Immature natural killer cell (primary cell): ENCODE measurements around the gene PRRT1B. TPM values are rescaled to one million over a fixed set of nuclear protein-coding genes. Genes with fewer than 3 reads are reported as not detected.

Source experiments
- DNase-seq, 3 donors: peaks; one replicate each; pipeline ENCODE4 v3.0.0; 2022; ENCODE audit warnings: mixed read lengths in 1 of 3
- H3K27ac Mint-ChIP-seq, 6 donors: one replicate each; pipeline ENCODE4 v1.8.0; 2020; ENCODE audit warnings: mixed read lengths in 6 of 6, mild to moderate bottlenecking in 5 of 6, inconsistent platforms in 4 of 6, moderate library complexity in 3 of 6
- H3K27me3 Mint-ChIP-seq, 3 donors: one replicate each; pipeline ENCODE4 v1.8.0; 2020 to 2021; ENCODE audit warnings: low read depth in 3 of 3, mild to moderate bottlenecking in 3 of 3, mixed read lengths in 3 of 3, moderate library complexity in 3 of 3, inconsistent platforms in 1 of 3
- H3K36me3 Mint-ChIP-seq, 3 donors: one replicate each; pipeline ENCODE4 v1.8.0; 2020; ENCODE audit warnings: mixed read lengths in 3 of 3, inconsistent platforms in 2 of 3, mild to moderate bottlenecking in 2 of 3
- H3K4me1 Mint-ChIP-seq, 2 donors: one replicate each; pipeline ENCODE4 v1.8.0; 2020; ENCODE audit warnings: inconsistent platforms in 2 of 2, mild to moderate bottlenecking in 2 of 2, mixed read lengths in 2 of 2, moderate library complexity in 1 of 2
- H3K4me3 Mint-ChIP-seq, 5 donors: one replicate each; pipeline ENCODE4 v1.8.0; 2020; ENCODE audit warnings: mild to moderate bottlenecking in 5 of 5, mixed read lengths in 5 of 5, inconsistent platforms in 3 of 5, moderate library complexity in 3 of 5
- H3K9me3 Mint-ChIP-seq, 6 donors: one replicate each; pipeline ENCODE4 v1.8.0; 2020; ENCODE audit warnings: mild to moderate bottlenecking in 6 of 6, mixed read lengths in 6 of 6, inconsistent platforms in 4 of 6, moderate library complexity in 3 of 6
- polyA plus RNA-seq, 3 donors: library from polyadenylated mRNA; unstranded; fragments of 300-500 nt; fragmentation: Illumina TruSeq; gene quantifications; one replicate each; pipeline ENCODE4 v1.2.3, GENCODE V29; 2021

The PRRT1B gene
- polyA plus RNA-seq, 3 donors from 2014 or later, result not detected

DNA sequence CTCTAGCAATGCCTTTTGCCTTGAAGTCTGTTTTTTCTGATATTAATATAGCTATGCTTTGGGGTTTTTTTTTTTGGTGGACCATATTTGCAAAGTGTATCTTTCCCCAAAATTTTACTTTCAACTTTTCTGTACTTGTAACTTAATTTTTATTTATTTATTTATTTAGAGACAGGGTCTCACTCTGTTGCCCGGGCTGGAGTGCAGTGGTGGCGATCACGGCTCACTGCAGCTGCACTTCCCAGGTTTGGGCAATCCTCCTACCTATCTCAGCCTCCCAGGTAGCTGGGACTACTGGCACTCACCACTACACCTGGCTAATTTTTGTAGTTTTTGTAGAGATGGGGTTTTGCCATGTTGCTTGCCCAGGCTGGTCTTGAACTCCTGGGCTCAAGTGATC lies 20.8 kb downstream of the PRRT1B start:
- Mint-ChIP-seq H3K9me3 (peaks cover 0 to 5% (median 0%) of the 10 kb centered on the region in 6 donors), H3K4me1 (no peaks in the 10 kb centered on the region), H3K4me3 (no peak overlapping the region), H3K27me3 (peaks cover 3 to 11% (median 8%) of the 10 kb centered on the region in 3 donors), H3K36me3 (peaks cover 3 to 6% (median 4%) of the 10 kb centered on the region in 3 donors), H3K27ac (no peak overlapping the region)
- DNase-seq, result no peak

GRCh38 chr9:131567910-131568309 lies 22.6 kb downstream of the PRRT1B start:
- peaks cover 4 to 11% (median 8%) of the 10 kb centered on the region in 3 donors for H3K36me3 Mint-ChIP-seq
- DNase-seq, result no peak
- peak overlapping the region in 1 of 6 donors; percentile 34 for H3K27ac Mint-ChIP-seq
- peaks cover 0 to under 1% (median 0%) of the 10 kb centered on the region in 6 donors for H3K9me3 Mint-ChIP-seq
- no peak overlapping the region for H3K4me3 Mint-ChIP-seq
- H3K27me3 Mint-ChIP-seq, result peaks cover 3 to 11% (median 6%) of the 10 kb centered on the region in 3 donors
- no peaks in the 10 kb centered on the region for H3K4me1 Mint-ChIP-seq

DNA sequence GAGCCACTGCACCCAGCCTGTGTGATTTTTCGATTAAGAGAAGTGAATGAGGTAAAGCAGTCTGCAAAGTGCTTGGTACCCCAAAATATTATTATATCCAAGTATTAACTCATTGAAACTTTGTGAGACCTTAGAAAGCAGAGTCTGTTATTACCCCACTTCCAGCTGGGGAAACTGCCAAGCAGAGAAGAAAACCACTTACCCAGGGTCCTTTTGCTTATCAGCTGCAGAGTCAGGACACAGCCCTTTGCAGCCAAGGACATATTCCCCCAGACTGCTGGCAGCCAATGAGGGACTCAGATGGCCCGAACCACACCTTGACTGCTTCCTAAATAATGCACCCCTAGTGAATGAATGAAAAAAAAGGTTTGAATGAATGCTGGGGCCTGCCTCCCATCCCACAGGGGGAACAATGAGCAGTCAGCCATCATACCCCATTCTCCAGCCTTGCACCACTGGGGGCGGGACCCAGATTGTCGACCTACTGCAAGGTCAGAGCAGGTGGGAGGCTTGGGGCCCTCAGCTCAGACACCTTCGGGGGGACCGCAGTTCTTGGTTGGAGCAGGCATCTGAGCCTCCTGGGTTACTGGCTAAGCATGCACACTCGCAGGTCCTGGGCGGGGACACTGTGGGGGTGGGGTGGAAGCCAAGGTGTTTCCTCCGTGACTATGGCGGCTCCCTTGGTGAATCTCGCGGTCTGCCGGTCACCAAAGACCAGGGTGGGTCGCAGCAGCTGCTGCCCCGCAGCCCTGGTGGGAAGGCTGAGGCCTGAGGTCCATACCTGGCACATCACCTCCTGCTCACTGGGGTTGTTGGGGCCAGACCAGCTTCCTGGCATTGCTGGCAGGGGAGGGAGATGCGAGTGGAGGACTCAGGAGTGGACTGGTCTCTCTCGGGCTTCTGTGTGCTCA lies 29.7 kb downstream of the PRRT1B start:
- Mint-ChIP-seq H3K27ac (peak overlapping the region in 1 of 6 donors; percentile 29), H3K27me3 (peaks cover 2 to 20% (median 5%) of the 10 kb centered on the region in 3 donors), H3K4me1 (peaks cover 20 to 26% of the 10 kb centered on the region in 2 donors), H3K36me3 (peaks cover 0 to 12% (median 8%) of the 10 kb centered on the region in 3 donors), H3K9me3 (no peaks in the 10 kb centered on the region), H3K4me3 (no peak overlapping the region)
- DNase-seq, result no peak

- H3K9me3 Mint-ChIP-seq, result no peaks in the 10 kb centered on the region
- no peak overlapping the region for H3K4me3 Mint-ChIP-seq
- no peak for DNase-seq
- peaks cover 21 to 26% of the 10 kb centered on the region in 2 donors for H3K4me1 Mint-ChIP-seq
- H3K27ac Mint-ChIP-seq, result peak overlapping the region in 2 of 6 donors; percentile 29 to 46
- peaks cover 0 to 12% (median 7%) of the 10 kb centered on the region in 3 donors for H3K36me3 Mint-ChIP-seq
- H3K27me3 Mint-ChIP-seq, result peaks cover 3 to 22% (median 5%) of the 10 kb centered on the region in 3 donors
Observed at GRCh38 chr9:131575946-131576853, 30.9 kb downstream of the PRRT1B start.

GRCh38 chr9:131577005-131578000 lies 32.0 kb downstream of the PRRT1B start:
- Mint-ChIP-seq H3K36me3 (peaks cover 7 to 13% (median 12%) of the 10 kb centered on the region in 3 donors), H3K4me1 (peaks cover 26 to 28% of the 10 kb centered on the region in 2 donors), H3K27ac (peak overlapping the region in 5 of 6 donors; percentile 57 to 83 (median 77)), H3K9me3 (no peaks in the 10 kb centered on the region), H3K27me3 (peaks cover 4 to 24% (median 5%) of the 10 kb centered on the region in 3 donors), H3K4me3 (no peak overlapping the region)
- DNase-seq, result no peak

GRCh38 chr9:131578021-131578420 lies 32.7 kb downstream of the PRRT1B start:
- Mint-ChIP-seq H3K4me1 (peaks cover 26 to 31% of the 10 kb centered on the region in 2 donors), H3K4me3 (no peak overlapping the region), H3K27ac (peak overlapping the region in 4 of 6 donors; percentile 59 to 83 (median 70)), H3K9me3 (no peaks in the 10 kb centered on the region), H3K27me3 (peaks cover 4 to 24% (median 5%) of the 10 kb centered on the region in 3 donors), H3K36me3 (peaks cover 7 to 14% (median 7%) of the 10 kb centered on the region in 3 donors)
- DNase-seq, result no peak

GRCh38 chr9:131578731-131579504 lies 33.6 kb downstream of the PRRT1B start:
- Mint-ChIP-seq H3K4me1 (peaks cover 35 to 40% of the 10 kb centered on the region in 2 donors), H3K36me3 (peaks cover 7 to 14% (median 7%) of the 10 kb centered on the region in 3 donors), H3K4me3 (peak overlapping the region; percentile 44 to 66 (median 53)), H3K27me3 (peaks cover 4 to 33% (median 5%) of the 10 kb centered on the region in 3 donors), H3K9me3 (no peaks in the 10 kb centered on the region), H3K27ac (peak overlapping the region; percentile 82 to 89 (median 86))
- DNase-seq, result peak; percentile 38 to 50 (median 39)

- peak overlapping the region in 1 of 6 donors; percentile 82 for H3K27ac Mint-ChIP-seq
- H3K9me3 Mint-ChIP-seq, result no peaks in the 10 kb centered on the region
- no peak for DNase-seq
- H3K27me3 Mint-ChIP-seq, result peaks cover 6 to 33% (median 6%) of the 10 kb centered on the region in 3 donors
- no peak overlapping the region for H3K4me3 Mint-ChIP-seq
- H3K4me1 Mint-ChIP-seq, result peaks cover 42 to 49% of the 10 kb centered on the region in 2 donors
- H3K36me3 Mint-ChIP-seq, result peaks cover 7 to 14% (median 9%) of the 10 kb centered on the region in 3 donors
Observed at GRCh38 chr9:131579789-131580211, 34.5 kb downstream of the PRRT1B start.

DNA sequence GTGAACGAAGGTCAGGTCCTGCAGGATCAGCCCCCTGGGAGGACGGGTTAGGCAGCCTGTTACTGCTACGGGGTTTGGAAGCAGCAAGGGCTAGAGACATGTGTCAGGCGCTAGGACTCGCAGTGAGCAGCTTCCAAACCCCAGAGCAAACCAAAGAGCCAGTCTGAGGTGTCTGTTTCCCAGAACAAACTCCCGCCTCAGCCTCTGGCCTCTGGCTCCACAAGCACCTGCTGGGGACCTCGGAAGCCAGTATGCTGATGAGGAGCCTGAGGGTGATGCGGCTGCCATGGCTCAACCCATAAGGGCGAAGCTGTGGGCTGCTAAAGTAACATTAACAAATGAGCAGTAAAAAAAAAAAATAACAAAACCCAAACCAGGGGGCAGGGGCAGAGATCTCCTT lies 35.0 kb downstream of the PRRT1B start:
- Mint-ChIP-seq H3K4me3 (peak overlapping the region in 1 of 5 donors; percentile 25), H3K9me3 (no peaks in the 10 kb centered on the region), H3K36me3 (peaks cover 7 to 17% (median 11%) of the 10 kb centered on the region in 3 donors), H3K27ac (peak overlapping the region in 2 of 6 donors; percentile 55 to 62), H3K4me1 (peaks cover 48 to 54% of the 10 kb centered on the region in 2 donors), H3K27me3 (peaks cover 7 to 33% (median 8%) of the 10 kb centered on the region in 3 donors)
- no peak for DNase-seq

- Mint-ChIP-seq H3K27me3 (peaks cover 9 to 34% (median 16%) of the 10 kb centered on the region in 3 donors), H3K4me3 (no peak overlapping the region), H3K36me3 (peaks cover 7 to 18% (median 11%) of the 10 kb centered on the region in 3 donors), H3K9me3 (no peaks in the 10 kb centered on the region), H3K4me1 (peaks cover 61 to 71% of the 10 kb centered on the region in 2 donors), H3K27ac (peak overlapping the region in 3 of 6 donors; percentile 40 to 68 (median 48))
- DNase-seq, result no peak
Observed at GRCh38 chr9:131582056-131582455, 36.7 kb downstream of the PRRT1B start.

- peak overlapping the region in 1 of 5 donors; percentile 27 for H3K4me3 Mint-ChIP-seq
- no peaks in the 10 kb centered on the region for H3K9me3 Mint-ChIP-seq
- H3K36me3 Mint-ChIP-seq, result peaks cover 7 to 25% (median 11%) of the 10 kb centered on the region in 3 donors
- peaks cover 61 to 74% of the 10 kb centered on the region in 2 donors for H3K4me1 Mint-ChIP-seq
- DNase-seq, result no peak
- H3K27me3 Mint-ChIP-seq, result peaks cover 9 to 36% (median 22%) of the 10 kb centered on the region in 3 donors
- H3K27ac Mint-ChIP-seq, result peak overlapping the region; percentile 59 to 90 (median 86)
Observed at GRCh38 chr9:131582466-131583336, 37.4 kb downstream of the PRRT1B start.
